Measurements from ENCODE around the gene SLC34A3.

Gene SLC34A3

DNA sequence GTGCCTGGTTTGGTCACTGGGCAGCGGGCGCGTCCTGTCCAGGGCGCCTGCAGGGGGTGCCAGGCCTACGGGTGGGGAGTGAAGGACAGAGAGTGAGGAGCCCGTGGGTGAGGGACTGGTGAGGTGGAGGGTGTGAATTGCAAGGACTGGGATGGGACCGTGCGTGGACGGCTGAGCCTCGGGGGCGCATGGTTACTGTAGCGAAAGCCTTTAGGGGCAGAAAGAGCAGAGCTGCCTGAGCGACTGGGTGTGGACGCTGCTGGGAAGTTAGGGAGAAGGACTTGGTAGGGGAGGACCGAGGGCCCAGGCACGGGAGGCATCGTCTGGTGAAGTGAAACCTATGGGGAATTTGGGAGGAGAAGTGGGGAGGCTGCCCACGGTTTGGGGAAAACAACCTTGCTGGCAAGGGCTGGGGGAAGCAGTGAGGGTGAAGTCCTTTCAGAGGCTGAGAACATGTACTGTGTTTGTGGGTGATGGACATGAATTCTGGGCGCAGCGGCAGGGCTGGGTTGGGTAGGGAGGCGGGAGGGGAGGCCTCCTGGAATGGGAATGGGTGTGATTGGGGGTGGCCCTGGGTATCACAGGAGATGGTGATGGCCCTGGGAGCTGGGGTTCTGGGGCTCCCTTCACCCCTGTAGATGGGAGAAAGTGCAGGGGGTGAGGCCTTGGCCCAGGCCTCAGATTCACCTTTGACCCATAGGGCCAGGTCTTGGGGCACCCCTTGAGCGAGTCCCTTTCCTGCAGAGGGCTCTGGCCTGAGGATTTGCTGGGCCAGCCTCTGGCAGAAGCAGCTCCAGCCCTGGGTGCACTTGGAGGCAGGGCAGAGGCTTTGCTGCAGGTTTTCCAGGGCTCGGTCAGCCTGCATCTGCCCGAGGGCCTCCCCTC, 45.1 kb downstream of the SLC34A3 start:
- DNase-seq (ENCODE audit: low read depth): no peak

DNA sequence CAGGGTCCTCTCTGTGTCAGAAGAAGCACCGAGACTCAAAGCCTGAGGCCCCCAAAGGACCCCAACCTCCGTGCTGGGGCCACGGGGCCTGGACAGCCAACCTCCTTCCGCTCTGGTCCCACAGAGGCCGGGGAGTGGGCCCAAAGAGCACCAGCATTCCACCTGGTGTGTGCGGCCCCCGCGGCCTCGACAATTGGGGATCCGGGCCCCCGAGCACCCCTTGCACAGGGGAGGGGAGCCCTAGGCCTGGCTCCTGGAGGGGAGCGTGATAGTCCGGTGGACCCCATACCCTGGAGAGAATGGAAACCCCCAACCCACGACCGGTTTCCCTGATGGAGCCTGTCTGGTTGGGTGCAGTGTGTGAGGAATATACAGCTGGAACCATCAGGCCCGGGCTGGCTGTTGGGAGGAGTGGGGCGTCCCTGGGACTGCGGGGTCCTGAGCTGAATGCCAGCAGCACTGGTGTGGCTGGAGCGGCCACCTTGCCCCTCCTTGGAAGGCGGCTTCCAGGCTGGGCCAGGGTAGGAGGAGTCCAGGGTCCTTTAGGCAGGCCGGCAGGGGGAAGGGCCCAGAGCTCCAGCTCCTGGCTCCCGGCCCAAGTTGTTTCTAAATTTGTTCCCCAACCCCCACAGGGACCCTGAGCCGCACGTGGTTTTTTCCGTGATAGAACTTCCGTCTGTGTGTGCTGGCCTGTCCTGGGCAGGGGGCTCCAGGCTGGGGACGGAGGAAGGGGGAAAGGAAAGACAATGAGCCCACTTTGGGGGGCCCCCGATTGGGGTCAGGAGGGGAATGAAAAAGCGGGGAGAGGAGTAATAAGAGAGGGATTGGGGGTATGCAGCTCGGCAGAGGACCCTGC, 46.0 kb downstream of the SLC34A3 start:
- DNase-seq (ENCODE audit: low read depth): no peak

DNA sequence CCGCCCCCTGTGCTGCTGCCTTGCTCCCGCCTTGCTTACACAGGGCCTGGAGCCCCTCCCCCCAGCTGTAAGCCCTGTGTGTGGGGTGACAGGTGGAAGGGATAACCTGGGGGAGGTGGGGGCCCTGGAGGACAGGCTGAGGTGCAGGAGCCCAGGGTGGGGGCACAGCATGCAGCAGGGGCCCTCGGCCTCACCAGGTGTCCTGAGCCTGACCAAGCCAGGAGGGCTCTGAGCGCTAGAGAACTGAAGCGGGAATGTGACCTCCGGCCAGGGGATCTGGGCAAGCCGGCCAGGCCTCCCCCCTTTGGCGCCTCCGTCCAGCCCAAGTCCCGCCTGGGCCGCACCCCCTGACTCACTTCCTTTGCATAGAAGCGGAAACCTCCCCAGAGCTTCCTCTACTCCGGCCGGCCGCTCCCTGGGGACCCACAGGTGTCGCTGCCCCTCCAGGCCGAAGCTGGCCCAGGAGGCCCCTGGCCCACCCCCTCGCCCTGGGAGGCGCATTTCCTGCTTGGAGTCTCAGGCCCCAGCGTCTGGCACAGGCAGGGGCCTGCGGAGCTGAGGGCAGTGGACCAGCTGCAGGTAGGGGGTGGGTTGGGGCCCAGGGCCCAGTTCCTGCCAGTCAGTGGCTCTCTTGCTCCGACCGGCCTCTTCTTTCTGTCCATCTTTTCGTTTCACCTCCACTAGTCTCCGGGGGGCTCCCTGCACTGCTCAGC, 46.8 kb downstream of the SLC34A3 start, which contains the start of gene TOR4A:
TOR4A (plus strand) TSS at position 398 of the 713 bp plus-strand sequence. CDS start 964 bp downstream, outside the sequence.
- no peak for DNase-seq (ENCODE audit: low read depth)

DNA sequence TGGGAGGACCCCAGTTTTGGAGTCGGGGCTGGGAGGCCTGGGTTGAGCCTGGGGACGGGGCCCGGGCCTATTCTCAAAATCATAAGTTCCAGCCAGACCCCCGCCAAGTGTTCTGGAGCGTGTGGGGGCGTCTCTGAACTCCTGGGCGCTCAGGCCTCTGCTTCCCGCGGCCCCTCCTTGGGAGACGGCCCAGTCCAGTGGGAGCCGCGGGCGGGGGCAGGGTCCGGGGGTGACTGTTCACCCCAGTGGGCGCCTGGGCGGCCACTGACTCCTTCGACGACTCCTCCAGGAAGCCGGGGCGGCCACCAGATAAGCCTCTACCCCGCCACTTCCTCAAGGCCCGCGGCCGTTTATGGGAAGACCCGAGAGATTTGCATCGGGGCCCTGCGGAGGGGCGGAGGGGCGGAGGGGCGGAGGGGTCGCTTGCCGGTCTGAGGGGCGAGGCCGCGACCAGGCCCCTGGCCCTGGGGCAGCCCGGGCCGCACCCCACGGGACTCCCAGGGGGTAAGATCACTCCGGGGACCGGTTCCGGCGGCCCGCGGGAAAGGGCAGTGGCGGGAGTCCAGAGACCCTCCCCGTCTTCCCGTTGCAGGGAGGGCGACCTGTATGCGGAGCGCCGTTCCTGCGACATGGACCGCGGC, 47.5 kb downstream of the SLC34A3 start:
- DNase-seq (ENCODE audit: low read depth): no peak

DNA sequence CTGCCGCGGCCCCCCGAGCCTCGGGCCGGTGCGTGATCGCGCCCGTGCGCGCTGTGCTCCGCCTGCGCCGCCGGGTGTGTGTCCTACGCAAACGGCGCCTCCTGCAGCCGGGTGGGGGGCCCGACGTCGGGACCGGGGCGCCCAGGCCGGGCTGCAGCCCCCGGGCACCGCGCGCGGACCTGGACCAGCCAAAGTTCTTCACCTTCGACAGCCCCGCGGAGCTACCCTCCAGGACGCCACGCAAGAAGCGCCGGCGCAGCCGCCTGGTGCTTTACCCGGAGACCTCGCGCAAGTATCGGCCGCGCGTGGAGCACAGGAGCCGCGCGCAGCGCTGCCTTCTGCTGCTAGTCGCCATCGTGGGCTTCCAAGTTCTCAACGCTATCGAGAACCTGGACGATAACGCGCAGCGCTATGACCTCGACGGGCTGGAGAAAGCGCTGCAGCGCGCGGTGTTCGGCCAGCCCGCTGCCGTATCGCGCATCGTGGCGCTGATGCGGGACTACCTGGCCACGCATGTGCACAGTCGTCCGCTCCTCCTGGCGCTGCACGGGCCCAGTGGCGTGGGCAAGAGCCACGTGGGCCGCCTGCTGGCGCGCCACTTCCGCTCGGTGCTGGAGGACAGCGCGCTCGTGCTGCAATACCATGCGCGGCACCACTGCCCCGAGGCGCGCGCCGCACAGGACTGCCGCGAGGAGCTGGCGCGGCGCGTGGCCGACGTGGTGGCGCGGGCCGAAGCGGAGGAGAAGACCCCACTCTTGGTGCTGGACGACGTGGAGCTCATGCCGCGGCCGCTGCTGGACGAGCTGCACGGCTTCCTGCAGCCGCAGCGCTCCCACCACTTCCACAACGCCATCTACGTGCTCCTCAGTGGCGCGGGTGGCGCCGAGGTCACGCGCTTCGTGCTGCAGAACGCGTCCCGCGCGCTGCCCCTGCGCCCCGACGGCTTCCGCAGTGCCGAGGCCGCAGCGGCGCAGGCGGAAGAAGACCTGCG, 48.3 kb downstream of the SLC34A3 start:
- no peak for DNase-seq (ENCODE audit: low read depth)

DNA sequence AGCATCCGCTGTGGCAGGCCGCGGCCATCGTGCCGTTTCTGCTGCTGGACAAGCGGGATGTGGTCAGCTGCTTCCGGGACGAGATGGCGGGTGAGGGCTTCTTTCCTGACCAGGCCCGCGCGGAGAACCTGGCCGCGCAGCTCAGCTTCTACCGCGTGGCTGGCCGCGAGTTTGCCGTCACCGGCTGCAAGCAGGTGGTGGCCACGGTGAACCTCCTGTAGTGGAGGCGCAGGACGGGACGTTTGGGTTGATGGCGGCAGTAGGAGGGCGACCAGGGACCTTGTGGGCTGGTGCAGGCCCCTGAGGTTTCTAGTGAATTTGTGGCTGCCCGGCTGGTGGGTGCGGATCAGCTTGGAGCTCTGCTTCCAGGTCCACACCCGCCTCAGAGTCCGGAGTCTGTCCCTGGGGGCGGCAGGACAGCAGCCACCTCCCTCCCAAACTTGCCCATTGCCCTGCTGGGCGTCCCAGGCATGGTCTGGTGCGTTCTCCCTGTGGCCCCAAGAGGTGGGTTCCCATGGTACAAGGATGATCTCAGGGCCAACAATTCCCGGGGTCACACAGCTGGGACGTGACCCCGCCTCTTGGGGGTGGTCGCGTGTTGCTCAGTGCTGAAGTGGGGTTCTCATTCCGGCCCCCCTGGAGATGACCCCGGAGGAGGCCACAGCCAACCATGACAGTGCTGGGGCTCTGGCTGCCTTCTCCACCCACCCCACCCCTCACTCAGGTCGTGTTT, 49.2 kb downstream of the SLC34A3 start:
- no peak for DNase-seq (ENCODE audit: low read depth)

DNA sequence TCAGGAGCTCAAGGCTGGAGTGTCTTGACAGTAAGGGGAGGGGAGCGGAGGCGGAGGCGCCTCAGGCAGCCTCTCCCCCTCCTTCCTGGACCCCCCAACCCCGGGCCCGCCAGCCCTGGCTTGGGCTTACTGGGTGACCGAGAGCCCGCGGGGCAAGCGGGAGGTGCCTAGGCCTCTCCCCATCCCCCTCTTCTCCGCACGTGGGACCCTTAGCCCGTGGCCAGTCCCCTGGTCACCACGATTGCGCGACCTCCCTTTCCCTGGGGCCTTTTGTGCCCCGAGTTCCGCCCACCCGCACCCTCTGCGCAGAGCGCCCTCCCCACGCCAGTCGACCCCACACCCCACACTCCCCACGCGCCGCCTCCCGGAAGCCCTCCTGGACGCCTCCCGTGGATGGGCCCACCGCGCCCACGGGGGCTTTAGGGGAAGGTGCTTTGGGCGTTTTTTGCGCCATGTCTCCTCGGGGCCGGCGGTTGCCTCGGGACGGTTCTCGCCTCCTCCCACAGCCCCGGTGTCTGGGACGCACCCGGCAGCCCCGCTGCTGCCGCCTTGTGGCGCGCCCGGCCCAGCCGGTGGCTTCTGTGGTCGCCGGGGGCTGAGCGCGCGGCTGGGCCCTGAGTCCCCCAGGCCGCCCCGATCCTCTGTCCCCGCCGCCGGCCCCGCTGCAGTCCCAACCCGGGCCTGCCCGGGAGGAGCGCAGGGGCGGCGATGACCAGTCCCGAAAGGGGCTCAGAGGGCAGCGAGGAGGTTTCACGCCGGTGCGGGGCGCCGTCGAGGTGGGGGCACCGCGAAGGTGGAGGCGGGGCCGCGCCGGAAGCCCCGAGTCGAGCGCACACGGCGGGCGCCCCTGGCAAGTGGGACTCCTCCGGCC, 50.0 kb downstream of the SLC34A3 start:
- DNase-seq (ENCODE audit: low read depth): no peak

DNA sequence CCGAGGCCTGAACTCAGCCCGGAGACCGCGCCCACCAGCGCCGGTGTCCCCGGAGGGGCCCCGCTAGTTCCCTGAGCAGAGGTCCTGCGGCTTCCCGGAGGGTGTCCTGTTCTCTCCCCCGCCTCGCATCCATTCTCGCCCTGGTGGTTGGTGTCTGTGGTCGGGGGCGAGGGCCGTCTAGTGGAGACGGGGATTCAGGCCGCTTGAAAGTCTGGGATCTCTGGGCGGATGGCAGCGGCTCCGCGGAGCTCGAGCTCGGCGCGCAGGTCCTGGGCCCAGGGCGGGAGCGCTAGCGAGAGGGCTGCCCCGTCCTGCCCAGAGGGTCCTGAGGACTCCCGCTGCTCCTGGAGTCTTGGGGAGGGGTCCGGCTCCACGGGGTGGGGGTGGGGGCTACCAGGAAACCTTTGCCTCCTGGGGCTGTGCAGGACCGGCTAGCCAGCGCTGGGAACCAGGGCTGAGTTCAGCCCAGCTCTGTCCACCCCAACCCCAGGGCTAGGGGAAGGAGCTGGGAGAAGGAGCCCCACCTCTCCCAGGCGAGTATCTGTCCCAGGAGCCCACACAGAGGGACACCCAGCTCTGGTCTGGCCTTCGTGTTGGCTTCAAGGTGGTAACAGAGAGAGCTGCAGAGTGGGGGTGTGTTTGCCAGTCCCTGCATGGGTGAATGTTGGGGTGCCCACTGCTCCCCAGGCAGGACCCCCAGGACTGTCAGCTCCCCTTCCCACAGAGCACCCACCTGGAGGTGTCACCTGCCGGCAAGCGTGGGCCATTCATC, 50.8 kb downstream of the SLC34A3 start:
- no peak for DNase-seq (ENCODE audit: low read depth)
